ENCODE results near the gene COPA. TPM values are rescaled to one million over a fixed set of nuclear protein-coding genes. Genes with fewer than 3 reads are reported as not detected.
A peak's percentile ranks its signal among the peaks of the same experiment; 100 is the strongest.

COPA gene
- total and polyA plus RNA-seq, 10 of the 15 experiments (the other 5 are each of a cell fraction or from before 2014, with no cell fraction given), result 53.7 to 180 (median 123) TPM

GRCh38 chr1:160342953-160343869 is at the start of gene COPA, which contains the start of gene NCSTN (continued):
- TF ChIP-seq ELK1 (IDR thresholded peaks at IDR 0.05; ENCODE audit: low read depth, low read length) (peak; percentile 97), BCL3 (IDR thresholded peaks at IDR 0.05; ENCODE audit: borderline replicate concordance, insufficient read depth, low read depth, low read length, poor library complexity, severe bottlenecking) (peak; percentile 81), SIN3A (IDR thresholded peaks at IDR 0.05; ENCODE audit: low read depth, low read length) (peak; percentile 74; the same call in 1 of the 2 replicates), DPF2 (IDR thresholded peaks at IDR 0.05) (0 out of 2 replicates have a peak, but pooled peaks have one; percentile 61), BACH1 (IDR thresholded peaks at IDR 0.05; ENCODE audit: borderline replicate concordance) (no peak; the same call in none of the 2 replicates), TCF3 (IDR thresholded peaks at IDR 0.05; ENCODE audit: borderline replicate concordance, insufficient read depth, low read depth, low read length) (no peak), SMAD5 (IDR thresholded peaks at IDR 0.05; ENCODE audit: low read depth) (peak; percentile 69; the same call in 1 of the 2 replicates), CUX1 (IDR thresholded peaks at IDR 0.05; ENCODE audit: insufficient replicate concordance, low read depth, low read length) (no peak), EED (IDR thresholded peaks at IDR 0.05; ENCODE audit: low read depth) (0 out of 2 replicates have a peak, but pooled peaks have one; percentile 20), RAD21 (IDR thresholded peaks at IDR 0.05; ENCODE audit: insufficient read depth, low read depth, low read length) (no peak), YBX1 (IDR thresholded peaks at IDR 0.05) (0 out of 2 replicates have a peak, but pooled peaks have one; percentile 4), GABPA (IDR thresholded peaks at IDR 0.05; ENCODE audit: low read depth) (peak; percentile 95), E2F8 (IDR thresholded peaks at IDR 0.05; ENCODE audit: low read depth, partially characterized antibody) (peak; percentile 84), STAT1 (conservative IDR thresholded peaks at IDR 0.05) (no peak; the same call in 1 of the 2 replicates), PBX3 (IDR thresholded peaks at IDR 0.05; ENCODE audit: insufficient replicate concordance, low read depth, low read length) (peak; percentile 57), RB1 (IDR thresholded peaks at IDR 0.05; ENCODE audit: borderline replicate concordance) (peak; percentile 69; the same call in 1 of the 2 replicates)

All from GM12878 (cell line).